A673 (cell line): ENCODE results near the gene PALD1. TPM values are rescaled to one million over a fixed set of nuclear protein-coding genes. Genes with fewer than 3 reads are reported as not detected.

Experiments used
- BruUV-seq: library from RNA; stranded (reverse); fragments of 400-500 nt; replicated peaks from 2 replicates; lab custom pipeline; 2021; lab: Mats Ljungman, UMichigan
- CTCF ChIA-PET: fragments of 300-600 bp; sonication (Branson Sonifier 250); formaldehyde crosslinking; loops from one replicate; lab custom pipeline; 2022; ENCODE audit warnings: antibody characterized with exemption; lab: Charles Lee
- POLR2A ChIA-PET: fragments of 300-600 bp; sonication (Branson Sonifier 250); formaldehyde crosslinking; loops from one replicate; lab custom pipeline; 2022; ENCODE audit warnings: antibody characterized with exemption; ENCODE audit not compliant: low non-redundant PET; lab: Charles Lee
- DNase-seq: peaks from one replicate; pipeline ENCODE4 v3.0.0-alpha.2; 2015; ENCODE audit warnings: low spot score
- H3K27ac ChIP-seq: fragments of 200-600 bp; sonication (generic); 2 replicates; pipeline ENCODE4 v1.5.1; 2016; ENCODE audit warnings: mixed run types, low read depth, mild to moderate bottlenecking, mixed read lengths, antibody characterized with exemption, low read length; ENCODE audit not compliant: poor library complexity, severe bottlenecking
- H3K27me3 ChIP-seq: fragments of 200-600 bp; sonication (generic); replicated peaks from 2 replicates; pipeline ENCODE4 v1.6.1; 2017; ENCODE audit warnings: mixed run types, low read depth, mild to moderate bottlenecking, mixed read lengths, antibody characterized with exemption, low read length; ENCODE audit not compliant: insufficient read depth, poor library complexity
- H3K36me3 ChIP-seq: fragments of 200-600 bp; sonication (generic); 2 replicates; pipeline ENCODE4 v1.6.1; 2016; ENCODE audit warnings: mixed run types, mild to moderate bottlenecking, mixed read lengths, antibody characterized with exemption, low read length; ENCODE audit not compliant: insufficient read depth, poor library complexity, severe bottlenecking
- H3K4me1 ChIP-seq: fragments of 200-600 bp; sonication (generic); 2 replicates; pipeline ENCODE4 v1.6.1; 2017; ENCODE audit warnings: mixed run types, mild to moderate bottlenecking, mixed read lengths, antibody characterized with exemption, low read length; ENCODE audit not compliant: insufficient read depth, poor library complexity, severe bottlenecking
- H3K4me3 ChIP-seq: fragments of 200-600 bp; sonication (generic); 2 replicates; pipeline ENCODE4 v1.5.1; 2016; ENCODE audit warnings: low read depth, mixed run types, mild to moderate bottlenecking, mixed read lengths, low read length; ENCODE audit not compliant: poor library complexity, severe bottlenecking
- H3K9me3 ChIP-seq: fragments of 200-600 bp; sonication (generic); 2 replicates; pipeline ENCODE4 v1.6.1; 2016; ENCODE audit warnings: mixed run types, low read depth, mild to moderate bottlenecking, mixed read lengths, antibody characterized with exemption, low read length; ENCODE audit not compliant: poor library complexity, severe bottlenecking
- EZH2 ChIP-seq: fragments of 200-600 bp; sonication (generic); IDR thresholded peaks from 2 replicates; pipeline ENCODE4 v1.6.1; 2017; ENCODE audit warnings: borderline replicate concordance, low read depth, mild to moderate bottlenecking, mixed read lengths, antibody characterized with exemption, low read length; ENCODE audit not compliant: poor library complexity, severe bottlenecking
- intact Hi-C: fragments of 100-400 bp; cut with micrococcal nuclease; formaldehyde crosslinking; loops from one replicate; pipeline ENCODE4 v1.10.0; 2022; ENCODE audit not compliant: unreplicated experiment
- total RNA-seq: library from RNA; stranded (reverse); gene quantifications from 2 replicates; pipeline ENCODE4 v1.2.3, GENCODE V29; 2021
- TF ChIP-seq, protein P1 (sequence below): fragments of 300-800, 200-600 bp; sonication (generic); conservative IDR thresholded peaks from 2 replicates; pipeline ENCODE4 v1.5.1; 2017; ENCODE audit warnings: low read depth, mild to moderate bottlenecking, antibody characterized with exemption, low read length, moderate library complexity, mixed read lengths

The PALD1 gene
- total RNA-seq, 1 experiment from 2014 or later = 9.0 TPM

GRCh38 chr10:70529848-70530247 lies 51.3 kb downstream of the PALD1 start:
- H3K36me3 ChIP-seq = no peaks in the 10 kb centered on the region
- H3K4me3 ChIP-seq = no peak overlapping the region
- H3K9me3 ChIP-seq = no peaks in the 10 kb centered on the region
- intact Hi-C loops = no loop called here
- DNase-seq = no peak
- no peaks in the 10 kb centered on the region for H3K4me1 ChIP-seq
- H3K27me3 ChIP-seq = no peaks in the 10 kb centered on the region
- TF ChIP-seq EZH2 = no peak
- TF ChIP-seq, protein P1, sequence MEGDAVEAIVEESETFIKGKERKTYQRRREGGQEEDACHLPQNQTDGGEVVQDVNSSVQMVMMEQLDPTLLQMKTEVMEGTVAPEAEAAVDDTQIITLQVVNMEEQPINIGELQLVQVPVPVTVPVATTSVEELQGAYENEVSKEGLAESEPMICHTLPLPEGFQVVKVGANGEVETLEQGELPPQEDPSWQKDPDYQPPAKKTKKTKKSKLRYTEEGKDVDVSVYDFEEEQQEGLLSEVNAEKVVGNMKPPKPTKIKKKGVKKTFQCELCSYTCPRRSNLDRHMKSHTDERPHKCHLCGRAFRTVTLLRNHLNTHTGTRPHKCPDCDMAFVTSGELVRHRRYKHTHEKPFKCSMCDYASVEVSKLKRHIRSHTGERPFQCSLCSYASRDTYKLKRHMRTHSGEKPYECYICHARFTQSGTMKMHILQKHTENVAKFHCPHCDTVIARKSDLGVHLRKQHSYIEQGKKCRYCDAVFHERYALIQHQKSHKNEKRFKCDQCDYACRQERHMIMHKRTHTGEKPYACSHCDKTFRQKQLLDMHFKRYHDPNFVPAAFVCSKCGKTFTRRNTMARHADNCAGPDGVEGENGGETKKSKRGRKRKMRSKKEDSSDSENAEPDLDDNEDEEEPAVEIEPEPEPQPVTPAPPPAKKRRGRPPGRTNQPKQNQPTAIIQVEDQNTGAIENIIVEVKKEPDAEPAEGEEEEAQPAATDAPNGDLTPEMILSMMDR = no peak
- no TSS peak for BruUV-seq
- POLR2A ChIA-PET = no interaction called here
- CTCF ChIA-PET = no interaction called here
- H3K27ac ChIP-seq = no peak overlapping the region

DNA sequence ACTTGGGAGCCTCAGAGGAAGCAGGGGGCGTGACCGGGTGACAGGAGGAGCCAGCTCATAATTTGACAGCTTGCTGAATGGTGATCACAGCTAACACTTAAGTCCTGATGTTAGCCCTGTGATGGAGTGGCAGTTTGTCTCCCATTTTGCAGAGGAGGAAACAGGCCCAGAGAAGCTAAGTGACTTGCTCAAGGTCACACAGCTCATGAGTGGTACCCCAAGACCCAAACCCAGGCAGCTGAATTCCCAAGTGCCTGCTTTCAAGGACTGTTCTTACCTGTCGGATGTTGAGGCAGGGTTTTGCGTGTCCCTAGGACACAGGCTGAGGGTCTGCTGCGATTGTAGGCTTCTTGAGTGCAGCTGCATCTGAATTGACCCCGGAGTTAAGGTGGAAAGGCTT lies 51.7 kb downstream of the PALD1 start:
- Histone ChIP-seq H3K4me1 (no peaks in the 10 kb centered on the region), H3K27me3 (no peaks in the 10 kb centered on the region), H3K36me3 (no peaks in the 10 kb centered on the region), H3K27ac (no peak overlapping the region), H3K4me3 (no peak overlapping the region), H3K9me3 (no peaks in the 10 kb centered on the region)
- TF ChIP-seq EZH2 = no peak
- TF ChIP-seq, protein P1 = no peak
- intact Hi-C loops = no loop called here
- POLR2A ChIA-PET = no interaction called here
- CTCF ChIA-PET = no interaction called here
- DNase-seq = no peak
- no TSS peak for BruUV-seq

GRCh38 chr10:70532554-70533188 lies 54.1 kb downstream of the PALD1 start:
- TF ChIP-seq EZH2 = no peak
- intact Hi-C loops = no loop called here
- Histone ChIP-seq H3K9me3 (no peaks in the 10 kb centered on the region), H3K27me3 (no peaks in the 10 kb centered on the region), H3K36me3 (no peaks in the 10 kb centered on the region), H3K4me1 (no peaks in the 10 kb centered on the region), H3K27ac (no peak overlapping the region), H3K4me3 (no peak overlapping the region)
- POLR2A ChIA-PET = no interaction called here
- CTCF ChIA-PET = no interaction called here
- no peak for DNase-seq
- BruUV-seq = no TSS peak

DNA sequence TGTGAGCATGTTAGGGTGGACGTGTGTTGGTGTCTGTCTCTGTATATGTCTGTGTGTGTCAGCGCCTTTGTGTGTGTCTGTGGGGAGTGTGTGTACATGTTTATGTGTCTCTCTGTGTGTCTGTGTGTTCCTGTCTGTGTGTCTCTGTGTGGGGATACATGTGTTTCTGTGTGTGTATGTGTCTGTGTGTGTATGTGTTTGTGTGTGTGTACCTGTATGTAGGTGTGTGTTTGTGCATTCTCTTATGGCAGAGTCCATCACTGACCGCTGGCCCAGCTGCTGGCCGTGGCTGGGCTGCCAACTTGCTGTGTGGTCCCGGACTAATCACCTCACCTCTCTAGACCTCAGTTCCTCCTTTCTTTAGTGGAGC lies 54.6 kb downstream of the PALD1 start:
- Histone ChIP-seq H3K9me3 (no peaks in the 10 kb centered on the region), H3K4me3 (no peak overlapping the region), H3K4me1 (no peaks in the 10 kb centered on the region), H3K36me3 (no peaks in the 10 kb centered on the region), H3K27ac (no peak overlapping the region), H3K27me3 (no peaks in the 10 kb centered on the region)
- ChIA-PET POLR2A (no interaction called here), CTCF (no interaction called here)
- TF ChIP-seq, protein P1 = no peak
- no peak for TF ChIP-seq EZH2
- no peak for DNase-seq
- intact Hi-C loops = no loop called here
- BruUV-seq = no TSS peak
